ENCODE data around the gene SMCP. TPM values are rescaled to one million over a fixed set of nuclear protein-coding genes. Genes with fewer than 3 reads are reported as not detected.

Gene SMCP
- total RNA-seq, 3 donors from 2014 or later (not counting 1 experiment from before 2014, with no cell fraction given), result not detected

- Histone ChIP-seq H3K27ac (ENCODE audit: low read length) (no peak overlapping the region), H3K4me1 (ENCODE audit: control insufficient read depth, insufficient read depth, low read length) (no peaks in the 10 kb centered on the region), H3K4me3 (ENCODE audit: low read length) (no peak overlapping the region), H3K9me3 (ENCODE audit: control insufficient read depth, insufficient read depth, low read length) (no peaks in the 10 kb centered on the region), H3K27me3 (ENCODE audit: control insufficient read depth, insufficient read depth, low read length) (no peaks in the 10 kb centered on the region), H3K36me3 (ENCODE audit: control insufficient read depth, insufficient read depth, low read length) (no peaks in the 10 kb centered on the region)
- no peaks in the 10 kb centered on the region for H3K4me1 Mint-ChIP-seq
- H3K9me3 Mint-ChIP-seq, result no peaks in the 10 kb centered on the region
- DNase-seq (no peak), ATAC-seq (no peak)
- no peak overlapping the region for H3K27ac Mint-ChIP-seq
- H3K4me3 Mint-ChIP-seq, result no peak overlapping the region
- WGBS (ENCODE audit: insufficient coverage), result 63% methylated on average over 1 of the region's 1 CpG
- intact Hi-C loops (cut with micrococcal nuclease), result no loop called here
- no peaks in the 10 kb centered on the region for H3K36me3 Mint-ChIP-seq
- peaks cover 10 to 28% of the 10 kb centered on the region in 2 donors for H3K27me3 Mint-ChIP-seq (ENCODE audit: low read depth in 2 of 2)
- TF ChIP-seq, protein P1, sequence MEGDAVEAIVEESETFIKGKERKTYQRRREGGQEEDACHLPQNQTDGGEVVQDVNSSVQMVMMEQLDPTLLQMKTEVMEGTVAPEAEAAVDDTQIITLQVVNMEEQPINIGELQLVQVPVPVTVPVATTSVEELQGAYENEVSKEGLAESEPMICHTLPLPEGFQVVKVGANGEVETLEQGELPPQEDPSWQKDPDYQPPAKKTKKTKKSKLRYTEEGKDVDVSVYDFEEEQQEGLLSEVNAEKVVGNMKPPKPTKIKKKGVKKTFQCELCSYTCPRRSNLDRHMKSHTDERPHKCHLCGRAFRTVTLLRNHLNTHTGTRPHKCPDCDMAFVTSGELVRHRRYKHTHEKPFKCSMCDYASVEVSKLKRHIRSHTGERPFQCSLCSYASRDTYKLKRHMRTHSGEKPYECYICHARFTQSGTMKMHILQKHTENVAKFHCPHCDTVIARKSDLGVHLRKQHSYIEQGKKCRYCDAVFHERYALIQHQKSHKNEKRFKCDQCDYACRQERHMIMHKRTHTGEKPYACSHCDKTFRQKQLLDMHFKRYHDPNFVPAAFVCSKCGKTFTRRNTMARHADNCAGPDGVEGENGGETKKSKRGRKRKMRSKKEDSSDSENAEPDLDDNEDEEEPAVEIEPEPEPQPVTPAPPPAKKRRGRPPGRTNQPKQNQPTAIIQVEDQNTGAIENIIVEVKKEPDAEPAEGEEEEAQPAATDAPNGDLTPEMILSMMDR (IDR thresholded peaks at IDR 0.05), result no peak
Observed at GRCh38 chr1:152858062-152858461, 20.1 kb upstream of the SMCP start.

- Histone ChIP-seq H3K36me3 (ENCODE audit: control insufficient read depth, insufficient read depth, low read length) (no peaks in the 10 kb centered on the region), H3K4me1 (ENCODE audit: control insufficient read depth, insufficient read depth, low read length) (no peaks in the 10 kb centered on the region), H3K27me3 (ENCODE audit: control insufficient read depth, insufficient read depth, low read length) (no peaks in the 10 kb centered on the region), H3K4me3 (ENCODE audit: low read length) (no peak within 1 kb of the TSS), H3K9me3 (ENCODE audit: control insufficient read depth, insufficient read depth, low read length) (no peaks in the 10 kb centered on the region), H3K27ac (ENCODE audit: low read length) (no peak within 1 kb of the TSS)
- Mint-ChIP-seq H3K4me1 (no peaks in the 10 kb centered on the region), H3K9me3 (no peaks in the 10 kb centered on the region), H3K4me3 (no peak within 1 kb of the TSS), H3K36me3 (no peaks in the 10 kb centered on the region), H3K27me3 (ENCODE audit: low read depth in 2 of 2) (peaks cover 10 to 18% of the 10 kb centered on the region in 2 donors), H3K27ac (no peak within 1 kb of the TSS)
- WGBS (ENCODE audit: insufficient coverage), result 88% methylated on average over 3 of the region's 3 CpGs
- DNase-seq (no peak), ATAC-seq (no peak)
- TF ChIP-seq, protein P1 (IDR thresholded peaks at IDR 0.05), result no peak
- intact Hi-C loops (cut with micrococcal nuclease), result no loop called here
Observed at GRCh38 chr1:152859696-152860095, 18.4 kb upstream of the SMCP start, which contains the start of gene LCE7A. Gene LCE7A, plus strand, starts transcription at chr1:152859996. Its CDS starts 702 bp downstream, at chr1:152860698.

DNA sequence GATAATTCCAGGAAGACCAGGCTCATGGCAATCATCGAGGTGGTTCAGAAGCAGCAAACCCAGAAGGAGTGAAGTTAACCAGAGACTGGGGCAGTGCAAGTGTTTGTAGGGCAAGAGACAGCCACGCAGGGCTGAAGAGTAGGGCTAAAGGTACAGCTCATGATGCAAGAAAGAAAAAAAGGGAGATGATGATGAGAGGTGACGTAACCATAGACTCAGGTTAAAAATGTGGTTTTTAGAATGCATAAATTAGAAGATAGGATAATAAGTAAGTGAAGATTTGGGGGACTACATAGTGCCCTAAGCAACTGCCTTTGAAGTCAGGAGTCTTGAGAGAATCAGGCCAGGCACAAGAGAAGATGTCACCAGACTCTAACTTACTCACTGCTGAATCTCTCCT lies 18.0 kb upstream of the SMCP start:
- H3K27me3 ChIP-seq (ENCODE audit: control insufficient read depth, insufficient read depth, low read length), result no peaks in the 10 kb centered on the region
- H3K9me3 ChIP-seq (ENCODE audit: control insufficient read depth, insufficient read depth, low read length), result no peaks in the 10 kb centered on the region
- H3K27ac ChIP-seq (ENCODE audit: low read length), result no peak overlapping the region
- ATAC-seq (no peak), DNase-seq (no peak)
- intact Hi-C loops (cut with micrococcal nuclease), result no loop called here
- Mint-ChIP-seq H3K27me3 (ENCODE audit: low read depth in 2 of 2) (peaks cover 10 to 14% of the 10 kb centered on the region in 2 donors), H3K4me3 (no peak overlapping the region), H3K36me3 (no peaks in the 10 kb centered on the region), H3K27ac (no peak overlapping the region), H3K9me3 (no peaks in the 10 kb centered on the region), H3K4me1 (no peaks in the 10 kb centered on the region)
- H3K4me3 ChIP-seq (ENCODE audit: low read length), result no peak overlapping the region
- H3K36me3 ChIP-seq (ENCODE audit: control insufficient read depth, insufficient read depth, low read length), result no peaks in the 10 kb centered on the region
- TF ChIP-seq, protein P1 (IDR thresholded peaks at IDR 0.05), result no peak
- 83% methylated on average over 3 of the region's 3 CpGs for WGBS (ENCODE audit: insufficient coverage)
- H3K4me1 ChIP-seq (ENCODE audit: control insufficient read depth, insufficient read depth, low read length), result no peaks in the 10 kb centered on the region

- H3K9me3 ChIP-seq (ENCODE audit: control insufficient read depth, insufficient read depth, low read length), result no peaks in the 10 kb centered on the region
- no peak overlapping the region for H3K27ac Mint-ChIP-seq
Observed at GRCh38 chr1:152861374-152861773, 16.7 kb upstream of the SMCP start.

More at GRCh38 chr1:152861374-152861773, 16.7 kb upstream of the SMCP start:
- Histone ChIP-seq H3K27me3 (ENCODE audit: control insufficient read depth, insufficient read depth, low read length) (no peaks in the 10 kb centered on the region), H3K36me3 (ENCODE audit: control insufficient read depth, insufficient read depth, low read length) (no peaks in the 10 kb centered on the region), H3K4me1 (ENCODE audit: control insufficient read depth, insufficient read depth, low read length) (no peaks in the 10 kb centered on the region), H3K4me3 (ENCODE audit: low read length) (no peak overlapping the region), H3K27ac (ENCODE audit: low read length) (no peak overlapping the region)
- 79% methylated on average over 4 of the region's 4 CpGs for WGBS (ENCODE audit: insufficient coverage)
- intact Hi-C loops (cut with micrococcal nuclease), result no loop called here
- DNase-seq (no peak), ATAC-seq (no peak)
- H3K27me3 Mint-ChIP-seq (ENCODE audit: low read depth in 2 of 2), result peaks cover 8 to 13% of the 10 kb centered on the region in 2 donors
- H3K9me3 Mint-ChIP-seq, result no peaks in the 10 kb centered on the region
- TF ChIP-seq, protein P1 (IDR thresholded peaks at IDR 0.05), result no peak
- no peak overlapping the region for H3K4me3 Mint-ChIP-seq
- no peaks in the 10 kb centered on the region for H3K4me1 Mint-ChIP-seq
- no peaks in the 10 kb centered on the region for H3K36me3 Mint-ChIP-seq
